ENCODE results near the gene CD37.
"Not testable (repeated sequence)": the region's sequence is repeated elsewhere in the genome, so short reads cannot be mapped to it uniquely, and the experiment has no call there.

The CD37 gene

DNA sequence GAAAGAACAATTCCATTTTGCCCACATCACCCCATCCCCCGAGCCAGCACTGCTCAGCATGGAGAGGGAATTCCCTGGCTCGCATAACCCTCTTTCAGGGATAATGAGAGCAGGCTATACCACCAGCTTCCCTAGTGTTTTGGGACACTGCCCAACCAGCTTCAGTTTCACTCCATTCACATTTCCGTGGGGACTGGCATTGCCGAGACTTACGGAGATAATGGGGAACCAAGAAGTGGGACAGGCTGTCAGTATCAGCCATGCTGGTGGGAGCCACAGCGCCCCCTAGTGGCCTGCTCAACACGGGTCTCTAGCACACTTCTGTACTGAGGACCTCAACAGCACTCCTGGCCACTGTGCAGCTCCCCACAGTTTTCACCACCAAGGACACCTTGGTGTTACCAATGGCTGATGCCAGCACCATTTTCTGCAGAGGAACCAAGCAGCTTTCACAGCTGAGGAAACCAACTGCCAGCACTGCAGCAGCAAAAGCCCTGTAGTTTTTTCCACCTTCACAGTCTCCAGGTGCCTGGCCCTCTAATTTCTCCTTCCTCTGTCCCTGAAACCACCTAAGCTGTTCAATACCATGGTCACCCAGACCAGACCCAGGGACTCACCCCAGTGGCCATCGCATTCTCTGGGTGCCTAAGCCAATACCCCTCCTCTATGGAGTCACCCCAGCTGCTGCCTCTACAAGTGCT is 33.9 kb upstream of the CD37 start:
- H3K4me2 ChIP-seq: peak overlapping the region in 7 of 11 experiments; percentile 12 to 85 (median 41); a peak in 9 of 22 replicates
- no peak for TF ChIP-seq Cebpa-rat (IDR thresholded peaks at IDR 0.05)
- H3K27me3 ChIP-seq: no peaks in the 10 kb centered on the region
- no peak overlapping the region for H3K27ac ChIP-seq
- H3K9ac ChIP-seq: no peak overlapping the region
- no peaks in the 10 kb centered on the region for H4K20me1 ChIP-seq
- no peak overlapping the region; a peak in 1 of 20 replicates for H3K4me3 ChIP-seq
- peaks cover 4 to 9% (median 7%) of the 10 kb centered on the region in 11 experiments; a peak in 15 of 22 replicates for H3K9me3 ChIP-seq (replicated peaks in 1 of 11)
- H3K4me1 ChIP-seq: no peaks in the 10 kb centered on the region
- no peaks in the 10 kb centered on the region for H3K36me3 ChIP-seq

DNA sequence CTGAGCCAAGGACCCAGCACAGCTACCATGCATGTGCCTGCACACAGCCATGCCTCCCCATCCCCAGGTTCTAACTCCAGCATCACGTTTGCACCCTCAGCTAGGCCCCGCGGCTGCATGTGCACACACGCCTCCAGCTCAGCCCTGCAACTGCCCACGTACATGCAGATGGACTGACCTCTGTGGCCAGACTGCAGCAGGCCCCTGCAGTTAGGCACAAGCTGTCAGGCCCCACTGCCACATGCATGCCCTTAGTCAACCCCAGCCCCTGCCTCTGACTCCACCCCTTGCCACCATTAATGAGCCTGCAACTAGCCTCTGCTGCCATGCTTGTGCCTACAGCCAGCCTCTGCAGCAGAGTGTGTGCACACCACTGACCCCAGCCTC is 33.3 kb upstream of the CD37 start:
- H3K27me3 ChIP-seq: no peaks in the 10 kb centered on the region
- no peaks in the 10 kb centered on the region for H4K20me1 ChIP-seq
- H3K9ac ChIP-seq: no peak overlapping the region

DNA sequence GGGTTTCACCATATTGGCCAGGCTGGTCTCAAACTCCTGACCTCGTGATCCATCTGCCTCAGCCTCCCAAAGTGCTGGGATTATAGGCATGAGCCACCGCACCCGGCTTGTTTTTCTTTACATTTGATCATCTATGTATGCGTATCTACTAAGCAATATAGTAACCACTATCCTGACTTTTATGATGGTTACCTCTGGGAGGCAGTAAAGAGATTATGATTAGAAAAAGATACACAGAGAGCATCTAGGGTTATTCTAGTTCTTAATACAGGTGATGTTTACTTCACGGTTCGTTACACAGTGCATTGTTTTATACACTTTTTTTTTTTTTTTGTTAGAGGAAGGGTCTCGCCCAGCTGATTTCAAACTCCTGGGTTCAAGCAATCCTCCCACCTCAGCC is 28.5 kb upstream of the CD37 start:
- H3K27ac ChIP-seq; H3K36me3 ChIP-seq; H3K27me3 ChIP-seq; H3K9me3 ChIP-seq (replicated peaks in 1 of 11); H3K9ac ChIP-seq; H4K20me1 ChIP-seq; H3K4me2 ChIP-seq; H3K4me3 ChIP-seq: not testable (repeated sequence)
- H3K4me1 ChIP-seq: peaks cover 0 to 13% (median 0%) of the 10 kb centered on the region in 10 experiments; a peak in 5 of 20 replicates

More for the DNA sequence above, 33.3 kb upstream of the CD37 start:
- H3K4me2 ChIP-seq: no peak overlapping the region
- no peaks in the 10 kb centered on the region for H3K36me3 ChIP-seq
- H3K4me1 ChIP-seq: no peaks in the 10 kb centered on the region
- no peak for TF ChIP-seq Cebpa-rat (IDR thresholded peaks at IDR 0.05)
- H3K4me3 ChIP-seq: no peak overlapping the region
- H3K9me3 ChIP-seq (replicated peaks in 1 of 11): peaks cover 4 to 9% (median 7%) of the 10 kb centered on the region in 11 experiments; a peak in 15 of 22 replicates
- no peak overlapping the region for H3K27ac ChIP-seq

DNA sequence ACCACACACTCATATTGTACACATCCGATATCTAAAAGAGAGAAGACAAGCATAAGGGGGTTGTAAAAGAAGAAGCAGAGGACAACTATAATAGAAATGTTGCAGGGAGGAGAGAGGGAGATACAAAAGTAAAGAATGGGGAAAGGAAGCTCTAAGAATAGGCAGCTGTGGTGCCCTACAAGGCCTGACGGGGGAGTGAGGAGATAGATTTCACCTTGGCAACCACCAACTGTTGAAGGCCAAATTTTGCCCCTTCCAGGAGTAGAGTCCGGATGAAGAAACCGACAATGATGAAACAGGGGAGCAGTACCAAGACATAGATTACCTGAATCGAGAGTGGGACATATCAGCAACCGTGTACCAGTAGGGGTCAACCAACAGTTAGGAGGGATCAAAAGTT is 26.1 kb upstream of the CD37 start:
- TF ChIP-seq Cebpa-rat (IDR thresholded peaks at IDR 0.05): no peak
- Histone ChIP-seq H3K4me2 (peak overlapping the region in 3 of 11 experiments; percentile 12 to 60 (median 26); a peak in 3 of 22 replicates), H3K4me3 (no peak overlapping the region), H3K4me1 (peaks cover 0 to 13% (median 0%) of the 10 kb centered on the region in 10 experiments; a peak in 5 of 20 replicates), H3K9ac (no peak overlapping the region), H3K9me3 (replicated peaks in 1 of 11) (no peaks in the 10 kb centered on the region), H3K27ac (no peak overlapping the region), H3K36me3 (no peaks in the 10 kb centered on the region), H4K20me1 (no peaks in the 10 kb centered on the region), H3K27me3 (no peaks in the 10 kb centered on the region)

DNA sequence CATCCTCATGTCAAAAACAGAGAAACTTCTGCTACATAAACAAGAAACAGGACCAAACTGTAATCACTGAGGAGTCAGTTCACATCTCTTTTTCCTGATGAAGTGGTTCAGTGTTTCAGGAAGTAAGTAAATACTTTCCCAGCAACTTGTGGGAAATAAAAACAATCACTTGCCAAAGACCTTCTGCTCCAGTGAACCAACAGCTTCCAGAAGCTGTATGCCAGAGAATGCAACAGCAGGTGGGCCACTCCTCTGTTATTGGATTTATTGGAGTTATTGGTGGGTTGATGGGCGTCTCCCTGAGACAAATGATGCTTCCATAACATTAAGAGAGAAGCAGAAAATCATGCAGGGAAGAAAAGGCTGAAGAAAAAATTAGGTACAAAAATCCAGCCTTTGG is 20.1 kb upstream of the CD37 start:
- Histone ChIP-seq H3K4me2 (peak overlapping the region in 2 of 11 experiments; percentile 35 to 50; a peak in 2 of 22 replicates), H3K36me3 (peaks cover 0 to 4% (median 0%) of the 10 kb centered on the region in 11 experiments; a peak in 1 of 22 replicates), H3K4me3 (no peak overlapping the region), H3K4me1 (peaks cover 0 to 13% (median 0%) of the 10 kb centered on the region in 10 experiments; a peak in 5 of 20 replicates), H3K27ac (no peak overlapping the region), H3K9me3 (replicated peaks in 1 of 11) (peaks cover 23 to 29% (median 27%) of the 10 kb centered on the region in 11 experiments), H4K20me1 (no peaks in the 10 kb centered on the region), H3K27me3 (no peaks in the 10 kb centered on the region), H3K9ac (no peak overlapping the region)
- no peak for TF ChIP-seq Cebpa-rat (IDR thresholded peaks at IDR 0.05)

DNA sequence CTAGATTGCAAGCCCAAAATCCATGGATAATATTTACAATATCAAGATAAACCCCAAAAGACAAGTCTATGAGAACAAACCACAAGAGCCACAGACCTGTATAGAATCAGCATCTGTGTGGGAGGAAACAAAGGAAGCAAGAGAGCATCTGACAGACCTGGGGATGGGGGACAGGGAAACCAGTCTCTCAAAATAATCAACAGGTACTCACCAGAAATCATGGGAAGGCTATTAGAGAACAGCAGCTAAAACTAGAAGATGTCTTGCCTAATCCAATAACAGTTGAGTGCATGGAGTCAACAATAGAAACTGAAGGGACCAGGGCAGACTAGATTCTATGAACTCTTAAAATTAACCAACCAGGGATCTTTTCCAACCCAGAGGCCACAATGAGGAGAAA is 18.9 kb upstream of the CD37 start:
- peaks cover 0 to 4% (median 0%) of the 10 kb centered on the region in 11 experiments; a peak in 1 of 22 replicates for H3K36me3 ChIP-seq
- H3K9ac ChIP-seq: no peak overlapping the region
- H3K27ac ChIP-seq: no peak overlapping the region
- H3K4me3 ChIP-seq: no peak overlapping the region
- no peaks in the 10 kb centered on the region for H3K27me3 ChIP-seq
- peaks cover 0 to 9% (median 0%) of the 10 kb centered on the region in 10 experiments; a peak in 3 of 20 replicates for H3K4me1 ChIP-seq
- no peak overlapping the region for H3K4me2 ChIP-seq
- TF ChIP-seq Cebpa-rat (IDR thresholded peaks at IDR 0.05): no peak
- H3K9me3 ChIP-seq (replicated peaks in 1 of 11): peaks cover 23 to 29% (median 27%) of the 10 kb centered on the region in 11 experiments
- H4K20me1 ChIP-seq: no peaks in the 10 kb centered on the region

DNA sequence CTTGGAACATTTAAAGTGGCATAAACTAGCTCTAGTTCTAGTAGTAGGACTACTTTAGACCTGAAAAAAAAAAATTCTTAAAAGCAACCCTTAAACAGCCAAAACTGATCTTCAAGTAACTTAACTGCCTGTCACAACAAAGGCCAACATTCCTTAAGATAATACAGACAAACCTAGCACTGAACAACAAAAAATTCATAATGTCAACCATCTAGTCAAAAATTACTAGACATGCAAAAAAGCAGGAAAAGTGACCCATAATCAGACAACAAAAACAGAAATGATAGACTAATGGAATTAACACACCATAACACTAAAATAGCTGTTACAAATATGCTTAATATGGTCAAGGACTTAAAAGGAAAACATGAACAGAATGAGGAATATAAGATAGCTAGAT is 16.9 kb upstream of the CD37 start:
- H3K9ac ChIP-seq: no peak overlapping the region
- no peak for TF ChIP-seq Cebpa-rat (IDR thresholded peaks at IDR 0.05)
- H3K4me2 ChIP-seq: no peak overlapping the region
- H3K4me3 ChIP-seq: no peak overlapping the region
- H3K27me3 ChIP-seq: no peaks in the 10 kb centered on the region
- H3K9me3 ChIP-seq (replicated peaks in 1 of 11): peaks cover 32 to 47% (median 41%) of the 10 kb centered on the region in 11 experiments
- H3K27ac ChIP-seq: no peak overlapping the region
- peaks cover 0 to 9% (median 0%) of the 10 kb centered on the region in 10 experiments; a peak in 3 of 20 replicates for H3K4me1 ChIP-seq
- H3K36me3 ChIP-seq: peaks cover 0 to 4% (median 0%) of the 10 kb centered on the region in 11 experiments; a peak in 1 of 22 replicates
- no peaks in the 10 kb centered on the region for H4K20me1 ChIP-seq

DNA sequence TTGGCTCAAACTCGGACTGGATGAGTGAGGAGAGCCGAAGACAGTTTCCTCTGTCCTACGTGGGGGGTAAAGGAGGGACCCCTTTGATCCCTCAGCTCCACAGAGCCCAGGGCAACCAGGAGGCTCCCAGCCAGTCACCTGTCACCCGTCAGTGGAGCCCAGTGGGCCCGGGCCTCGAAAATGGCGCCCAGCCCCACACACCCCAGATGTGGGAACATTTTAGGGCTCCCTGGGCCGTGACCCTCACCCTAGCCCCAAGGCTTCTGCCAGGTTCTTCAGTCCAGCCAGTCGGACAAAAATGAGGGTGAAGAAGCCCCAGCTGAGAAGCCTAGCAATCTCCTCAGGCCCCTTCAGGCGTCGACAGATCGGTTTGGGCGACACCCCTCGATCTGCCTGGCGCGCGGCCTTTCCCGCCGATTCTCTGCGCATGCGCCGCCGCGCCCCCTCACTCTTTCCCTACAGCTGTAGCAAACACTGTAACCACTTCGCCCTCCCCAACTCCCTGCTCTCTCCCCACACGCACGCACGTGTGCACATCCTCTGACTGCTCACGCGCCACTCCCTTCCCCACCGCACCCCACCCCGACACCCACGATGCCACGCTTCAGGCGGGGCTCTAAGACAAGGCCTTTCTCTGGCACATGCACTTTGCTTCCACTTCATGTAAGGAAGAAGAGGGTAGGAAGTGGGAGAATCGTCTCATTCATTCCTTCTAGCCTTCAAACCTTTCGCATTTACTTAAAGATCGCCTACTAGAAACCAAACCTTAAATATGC is 10.2 kb upstream of the CD37 start, which contains the start of gene SLC6A16:
Gene SLC6A16 (minus strand): TSS at position 391 of the 776 bp plus-strand sequence. CDS start 13,844 bp downstream, outside the sequence.
- Histone ChIP-seq H3K4me1 (peaks cover 9 to 25% (median 18%) of the 10 kb centered on the region in 10 experiments; a peak in 16 of 20 replicates), H3K36me3 (no peaks in the 10 kb centered on the region), H3K4me2 (peak within 1 kb of the TSS in 9 of 11 experiments; percentile 6 to 53 (median 34); a peak in 10 of 22 replicates), H3K9me3 (replicated peaks in 1 of 11) (peaks cover 14 to 25% (median 19%) of the 10 kb centered on the region in 11 experiments), H4K20me1 (no peaks in the 10 kb centered on the region), H3K27ac (no peak within 1 kb of the TSS), H3K4me3 (no peak within 1 kb of the TSS), H3K9ac (peak within 1 kb of the TSS in 1 of 11 experiments; percentile 32; a peak in 2 of 22 replicates), H3K27me3 (no peaks in the 10 kb centered on the region)
- no peak for TF ChIP-seq Cebpa-rat (IDR thresholded peaks at IDR 0.05)

DNA sequence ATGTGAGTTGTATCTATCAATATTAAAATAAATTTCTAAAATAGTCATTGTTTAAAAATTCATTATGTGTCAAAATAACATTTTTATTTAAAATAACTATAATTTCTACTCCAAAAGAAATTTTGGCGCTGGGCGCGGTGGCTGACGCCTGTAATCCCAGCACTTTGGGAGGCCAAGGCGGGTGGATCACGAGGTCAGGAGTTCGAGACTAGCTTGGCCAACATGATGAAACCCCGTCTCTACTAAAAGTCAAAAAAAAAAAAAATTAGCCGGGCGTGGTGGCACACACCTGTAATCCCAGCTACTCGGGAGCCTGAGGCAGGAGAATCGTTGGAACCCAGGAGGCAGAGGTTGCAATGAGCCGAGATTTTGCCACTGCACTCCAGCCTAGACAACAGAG is 9.4 kb upstream of the CD37 start:
- not testable (repeated sequence) for H3K4me3 ChIP-seq, H3K36me3 ChIP-seq, H4K20me1 ChIP-seq, H3K27me3 ChIP-seq, H3K27ac ChIP-seq
- peaks cover 14 to 25% (median 19%) of the 10 kb centered on the region in 11 experiments for H3K9me3 ChIP-seq (replicated peaks in 1 of 11)
- H3K4me2 ChIP-seq: peak overlapping the region in 9 of 11 experiments; percentile 6 to 53 (median 34); a peak in 10 of 22 replicates
- H3K9ac ChIP-seq: peak overlapping the region in 1 of 11 experiments; percentile 32; a peak in 1 of 22 replicates
- peaks cover 9 to 26% (median 21%) of the 10 kb centered on the region in 10 experiments; a peak in 16 of 20 replicates for H3K4me1 ChIP-seq

All from BLaER1 treated with 17β-estradiol and CSF1 and Interleukin-3, amounts not matched to agents 10 nM and 100 nM (cell line).